ENCODE results near the gene SNRPD3.
"Not testable (repeated sequence)": the region's sequence is repeated elsewhere in the genome, so short reads cannot be mapped to it uniquely, and the experiment has no call there.

The SNRPD3 gene

GRCh38 chr22:24526191-24526590 lies 29.6 kb upstream of the SNRPD3 start:
- no peaks in the 10 kb centered on the region for H3K36me3 ChIP-seq (ENCODE audit: insufficient read depth)
- H3K4me3 ChIP-seq (IDR thresholded peaks at IDR 0.05; ENCODE audit: insufficient read depth, low read depth, low read length), result no peak overlapping the region
- peaks cover 17% of the 10 kb centered on the region for H3K4me1 ChIP-seq (ENCODE audit: low read depth, poor library complexity, severe bottlenecking)
- H3K79me2 ChIP-seq (ENCODE audit: insufficient read depth, low read depth), result no peaks in the 10 kb centered on the region
- H2AFZ ChIP-seq (ENCODE audit: low read depth), result 0 out of 2 replicates have a peak overlapping the region, but pooled peaks have one; percentile 35
- H4K20me1 ChIP-seq (ENCODE audit: insufficient read depth), result no peaks in the 10 kb centered on the region
- no peak overlapping the region for H3K4me2 ChIP-seq
- no peak overlapping the region for H3K9ac ChIP-seq
- H3K27me3 ChIP-seq (ENCODE audit: insufficient read depth, low read depth), result no peaks in the 10 kb centered on the region
- no peak overlapping the region for H3K27ac ChIP-seq
- TF ChIP-seq CTCF (conservative IDR thresholded peaks at IDR 0.05; ENCODE audit: low read depth, low read length), result no peak

GRCh38 chr22:24529898-24530297 lies 25.9 kb upstream of the SNRPD3 start:
- Histone ChIP-seq H3K36me3 (ENCODE audit: insufficient read depth) (no peaks in the 10 kb centered on the region), H3K4me2 (no peak overlapping the region), H3K27ac (no peak overlapping the region), H4K20me1 (ENCODE audit: insufficient read depth) (no peaks in the 10 kb centered on the region), H3K79me2 (ENCODE audit: insufficient read depth, low read depth) (no peaks in the 10 kb centered on the region), H3K4me1 (ENCODE audit: low read depth, poor library complexity, severe bottlenecking) (peaks cover 12% of the 10 kb centered on the region), H3K4me3 (IDR thresholded peaks at IDR 0.05; ENCODE audit: insufficient read depth, low read depth, low read length) (no peak overlapping the region), H3K27me3 (ENCODE audit: insufficient read depth, low read depth) (no peaks in the 10 kb centered on the region), H2AFZ (ENCODE audit: low read depth) (no peak overlapping the region), H3K9ac (no peak overlapping the region)
- no peak for TF ChIP-seq CTCF (conservative IDR thresholded peaks at IDR 0.05; ENCODE audit: low read depth, low read length)

GRCh38 chr22:24530968-24531367 lies 24.8 kb upstream of the SNRPD3 start:
- not testable (repeated sequence) for H3K9ac ChIP-seq; H3K27me3 ChIP-seq (ENCODE audit: insufficient read depth, low read depth); H3K4me2 ChIP-seq; H3K36me3 ChIP-seq (ENCODE audit: insufficient read depth); H4K20me1 ChIP-seq (ENCODE audit: insufficient read depth); H3K4me3 ChIP-seq (IDR thresholded peaks at IDR 0.05; ENCODE audit: insufficient read depth, low read depth, low read length); H3K79me2 ChIP-seq (ENCODE audit: insufficient read depth, low read depth); H3K4me1 ChIP-seq (ENCODE audit: low read depth, poor library complexity, severe bottlenecking); H2AFZ ChIP-seq (ENCODE audit: low read depth); H3K27ac ChIP-seq

- H3K36me3 ChIP-seq (ENCODE audit: insufficient read depth), result no peaks in the 10 kb centered on the region
- H3K4me3 ChIP-seq (IDR thresholded peaks at IDR 0.05; ENCODE audit: insufficient read depth, low read depth, low read length), result no peak overlapping the region
- no peaks in the 10 kb centered on the region for H4K20me1 ChIP-seq (ENCODE audit: insufficient read depth)
- H3K4me1 ChIP-seq (ENCODE audit: low read depth, poor library complexity, severe bottlenecking), result peaks cover 9% of the 10 kb centered on the region
- H3K79me2 ChIP-seq (ENCODE audit: insufficient read depth, low read depth), result no peaks in the 10 kb centered on the region
- H2AFZ ChIP-seq (ENCODE audit: low read depth), result no peak overlapping the region
- H3K27me3 ChIP-seq (ENCODE audit: insufficient read depth, low read depth), result no peaks in the 10 kb centered on the region
- no peak overlapping the region for H3K4me2 ChIP-seq
- no peak overlapping the region for H3K27ac ChIP-seq
- no peak for TF ChIP-seq CTCF (conservative IDR thresholded peaks at IDR 0.05; ENCODE audit: low read depth, low read length)
- H3K9ac ChIP-seq, result no peak overlapping the region
These were observed 23.7 kb upstream of the SNRPD3 start for GRCh38 chr22:24532075-24532474.

GRCh38 chr22:24535348-24535747 lies 20.5 kb upstream of the SNRPD3 start:
- Histone ChIP-seq H3K27ac (no peak overlapping the region), H3K4me3 (IDR thresholded peaks at IDR 0.05; ENCODE audit: insufficient read depth, low read depth, low read length) (no peak overlapping the region), H2AFZ (ENCODE audit: low read depth) (no peak overlapping the region), H3K79me2 (ENCODE audit: insufficient read depth, low read depth) (no peaks in the 10 kb centered on the region), H3K4me2 (no peak overlapping the region), H3K4me1 (ENCODE audit: low read depth, poor library complexity, severe bottlenecking) (peaks cover 9% of the 10 kb centered on the region), H4K20me1 (ENCODE audit: insufficient read depth) (no peaks in the 10 kb centered on the region), H3K36me3 (ENCODE audit: insufficient read depth) (no peaks in the 10 kb centered on the region), H3K9ac (no peak overlapping the region), H3K27me3 (ENCODE audit: insufficient read depth, low read depth) (no peaks in the 10 kb centered on the region)
- TF ChIP-seq CTCF (conservative IDR thresholded peaks at IDR 0.05; ENCODE audit: low read depth, low read length), result no peak

Measured in KMS-11 (cell line).